Measurements from ENCODE around the gene MCAM.

The MCAM gene

GRCh38 chr11:119305556-119306372, 11.2 kb downstream of the MCAM start:
- no peak for DNase-seq

- no peak for DNase-seq
Measured at GRCh38 chr11:119303227-119303718, 13.7 kb downstream of the MCAM start.

DNA sequence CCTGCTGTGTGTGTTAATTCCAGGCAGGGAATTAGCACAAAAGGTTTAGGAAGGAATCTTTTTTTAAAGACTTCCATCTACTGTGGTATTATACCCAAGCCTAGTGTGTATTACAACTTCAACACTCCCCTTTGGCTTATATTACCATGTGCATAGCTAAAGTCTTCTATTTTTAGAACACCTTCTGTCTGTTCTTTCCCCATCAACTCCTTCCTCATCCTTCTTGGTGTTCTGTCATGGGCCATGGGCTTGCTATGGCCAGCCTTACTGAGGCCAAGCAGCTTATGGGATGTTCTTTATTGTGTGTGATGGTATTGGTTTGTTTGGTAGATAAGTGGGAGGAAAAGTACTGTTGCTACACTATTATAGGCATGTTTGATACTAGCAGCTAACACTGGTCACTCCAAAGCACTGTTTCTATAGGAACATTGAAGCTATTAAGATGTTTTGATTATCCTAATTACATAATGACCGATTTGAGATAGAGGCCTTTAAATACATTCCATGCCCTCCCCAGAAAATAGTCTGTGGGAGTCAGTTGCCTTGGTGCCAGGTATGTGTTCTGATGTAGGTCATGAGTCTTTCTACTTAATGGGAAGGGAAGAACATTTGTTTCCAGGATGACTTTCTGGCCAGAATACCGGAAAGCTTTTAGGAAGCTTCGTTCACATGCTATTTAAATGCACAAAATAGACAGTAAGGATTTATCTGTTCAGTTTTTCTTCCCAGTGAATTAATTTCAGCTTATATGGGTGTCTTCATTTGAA, 16.5 kb downstream of the MCAM start:
- no peak for DNase-seq

DNA sequence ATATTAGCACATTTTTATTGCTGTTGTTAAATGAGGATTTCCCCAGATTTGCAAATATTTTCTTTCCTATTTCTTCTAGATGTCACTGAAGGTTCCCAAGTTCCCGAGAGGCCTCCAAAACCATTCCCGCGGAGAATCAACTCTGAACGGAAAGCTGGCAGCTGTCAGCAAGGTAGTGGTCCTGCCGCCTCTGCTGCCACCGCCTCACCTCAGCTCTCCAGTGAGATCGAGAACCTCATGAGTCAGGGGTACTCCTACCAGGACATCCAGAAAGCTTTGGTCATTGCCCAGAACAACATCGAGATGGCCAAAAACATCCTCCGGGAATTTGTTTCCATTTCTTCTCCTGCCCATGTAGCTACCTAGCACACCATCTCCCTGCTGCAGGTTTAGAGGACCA, 17.5 kb downstream of the MCAM start:
- DNase-seq: no peak

DNA sequence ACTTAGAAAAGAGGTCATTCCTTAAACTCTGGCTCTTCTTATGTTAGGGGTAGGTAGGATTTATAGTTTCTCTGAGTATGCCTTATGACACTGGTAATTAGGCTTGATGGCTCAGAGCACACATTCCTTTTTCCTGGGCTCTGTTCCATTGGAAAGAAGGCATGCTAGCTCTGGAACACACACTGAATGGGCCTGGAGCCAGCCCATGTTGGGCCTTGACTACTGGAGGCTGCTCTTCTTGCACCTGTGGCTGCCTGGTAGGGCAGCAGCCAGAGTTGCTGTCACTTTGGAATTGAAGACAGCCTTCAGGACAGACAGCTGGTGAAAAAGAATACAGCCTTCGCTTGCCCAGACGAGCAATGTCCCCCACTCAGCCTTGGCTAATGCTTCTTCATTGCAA, 18.2 kb downstream of the MCAM start:
- peak; percentile 73 for DNase-seq

DNA sequence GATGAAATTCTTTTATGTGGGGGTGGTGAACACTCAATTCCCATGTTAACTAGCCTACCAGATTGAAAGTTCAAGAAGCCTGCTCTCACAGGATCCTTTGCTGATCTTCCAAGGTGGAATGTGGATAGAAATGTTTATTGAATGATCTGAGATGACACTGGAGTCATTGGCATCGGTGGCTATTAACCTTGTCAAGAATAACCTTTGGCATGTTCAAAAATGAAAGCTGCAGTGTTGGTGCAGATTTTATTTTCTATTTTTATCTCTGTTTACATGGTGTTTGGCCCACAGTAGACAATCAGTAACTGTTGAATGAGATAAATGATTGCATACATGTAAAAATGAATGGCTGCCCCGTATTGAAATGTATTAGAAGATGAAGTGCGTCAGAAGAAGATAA, 19.0 kb downstream of the MCAM start:
- DNase-seq: no peak

DNA sequence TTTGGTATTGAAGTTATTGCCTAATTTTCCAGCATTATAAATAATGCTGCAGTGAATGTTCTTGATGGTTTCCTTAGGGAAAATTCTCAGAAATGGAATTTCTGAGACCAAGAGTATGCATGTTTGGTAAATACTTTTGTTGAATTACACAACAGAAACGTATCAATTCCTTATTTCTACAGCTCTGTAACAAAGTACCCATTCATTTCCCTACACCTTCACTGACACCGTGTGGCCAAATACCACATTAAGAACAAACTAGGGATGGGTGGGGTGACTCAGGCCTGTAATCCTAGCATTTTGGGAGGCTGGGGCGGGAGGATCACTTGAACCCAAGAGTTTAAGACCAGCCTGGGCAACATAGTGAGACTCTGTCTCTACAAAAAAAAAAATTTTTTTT, 21.8 kb downstream of the MCAM start:
- DNase-seq: no peak

DNA sequence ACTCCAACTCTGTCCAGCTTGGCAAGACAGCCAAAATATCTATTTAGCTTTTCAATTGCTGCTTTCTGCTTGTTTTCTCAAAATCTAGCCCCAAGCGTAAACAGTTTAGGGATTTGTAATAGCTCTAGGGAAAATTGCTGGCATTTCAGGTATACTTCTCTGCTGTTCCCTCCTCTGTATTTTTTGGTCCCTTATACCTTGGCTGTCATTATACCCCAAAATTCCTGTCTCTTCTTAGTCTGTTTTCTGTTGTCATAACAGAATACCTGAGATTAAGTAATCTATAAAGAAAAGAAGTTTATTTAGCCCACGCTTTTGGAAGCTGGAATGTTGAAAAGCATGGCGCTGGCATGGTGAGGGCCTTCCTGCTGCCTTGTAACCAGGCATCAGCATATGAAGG, 23.5 kb downstream of the MCAM start:
- DNase-seq: no peak

DNA sequence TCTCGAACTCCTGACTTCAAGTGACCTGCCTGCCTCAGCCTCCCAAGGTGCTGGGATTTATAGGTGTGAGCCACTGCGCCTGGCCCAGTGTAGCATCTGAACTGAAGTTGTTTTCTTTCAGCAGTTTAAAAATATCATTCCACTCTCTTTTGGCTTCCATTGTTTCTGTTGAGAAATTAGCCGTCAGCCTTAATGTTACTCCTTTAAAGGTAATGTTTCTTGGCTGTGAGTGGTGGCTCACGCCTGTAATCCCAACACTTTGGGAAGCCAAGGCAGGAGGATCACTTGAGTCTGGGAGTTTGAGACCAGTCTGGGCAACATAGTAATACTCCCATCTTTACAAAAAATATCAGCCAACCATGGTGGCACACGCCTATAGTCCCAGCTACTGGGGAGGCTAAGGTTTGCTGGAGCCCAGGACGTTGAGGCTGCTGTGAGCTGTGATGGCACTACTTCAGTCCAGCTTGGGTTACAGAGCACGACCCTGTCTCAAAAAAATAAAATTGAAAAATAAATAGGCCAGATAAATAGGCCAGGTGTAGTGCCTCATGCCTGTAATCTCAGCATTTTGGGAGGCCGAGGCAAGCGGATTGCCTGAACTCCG, 25.9 kb downstream of the MCAM start:
- DNase-seq: no peak

DNA sequence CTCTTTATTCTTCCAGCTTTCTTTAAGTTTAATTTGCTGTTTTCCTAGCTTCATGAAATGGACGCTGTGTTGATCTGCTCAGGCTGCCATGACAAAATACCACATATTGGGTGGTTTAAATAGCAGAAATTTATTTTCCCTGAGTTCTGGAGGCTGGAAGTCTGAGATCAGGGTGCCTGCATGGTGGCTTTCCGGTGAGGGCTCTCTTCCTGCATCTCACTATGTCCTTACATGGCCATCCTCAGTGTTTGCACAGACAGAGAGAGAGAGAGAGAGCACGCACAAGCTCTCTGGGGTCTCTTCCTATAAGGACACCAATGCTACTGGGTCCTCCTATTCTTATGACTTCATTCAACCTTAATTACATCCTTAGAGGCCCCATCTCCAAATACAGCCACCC, 28.7 kb downstream of the MCAM start:
- DNase-seq: no peak

DNA sequence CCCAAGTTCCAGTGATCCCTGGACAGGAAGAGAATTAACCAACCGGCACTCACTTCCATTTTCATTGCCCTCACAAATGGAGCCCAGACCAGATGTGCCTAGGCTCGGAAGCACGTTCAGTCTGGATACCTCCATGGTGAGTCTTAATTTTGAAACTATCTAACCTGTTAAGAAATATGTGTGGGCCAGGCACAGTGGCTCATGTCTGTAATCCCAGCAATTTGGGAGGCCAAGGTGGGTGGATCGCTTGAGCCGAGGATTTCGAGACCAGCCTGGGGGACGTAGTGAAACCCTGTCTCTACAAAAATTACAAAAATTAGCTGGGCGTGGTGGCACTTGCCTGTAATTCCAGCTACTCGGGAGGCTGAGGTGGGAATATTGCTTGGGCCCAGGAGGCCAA, 31.5 kb downstream of the MCAM start:
- no peak for DNase-seq

- DNase-seq: no peak
Measured at GRCh38 chr11:119284344-119285157, 32.4 kb downstream of the MCAM start.

GRCh38 chr11:119282495-119282894, 34.4 kb downstream of the MCAM start:
- no peak for DNase-seq

GRCh38 chr11:119277660-119278059, 39.3 kb downstream of the MCAM start:
- no peak for DNase-seq

DNA sequence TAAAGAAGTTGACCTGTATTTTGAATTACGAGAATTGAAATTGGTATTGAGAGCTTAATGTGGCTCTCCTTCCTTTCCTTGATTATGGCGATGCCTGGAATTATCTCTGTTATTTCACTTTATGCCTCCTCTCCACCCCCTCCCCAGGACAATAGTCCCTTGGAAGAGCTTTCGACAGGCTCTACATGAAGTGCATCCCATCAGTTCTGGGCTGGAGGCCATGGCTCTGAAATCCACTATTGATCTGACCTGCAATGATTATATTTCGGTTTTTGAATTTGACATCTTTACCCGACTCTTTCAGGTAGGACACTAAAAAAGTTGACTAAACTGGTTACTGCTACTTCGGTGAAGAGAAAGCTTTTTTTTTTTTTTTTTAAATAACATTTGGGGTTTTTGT, 43.2 kb downstream of the MCAM start:
- DNase-seq: no peak

- no peak for DNase-seq
Measured at GRCh38 chr11:119267645-119268044, 49.3 kb downstream of the MCAM start.

GRCh38 chr11:119266517-119267255, 50.2 kb downstream of the MCAM start:
- no peak for DNase-seq

DNA sequence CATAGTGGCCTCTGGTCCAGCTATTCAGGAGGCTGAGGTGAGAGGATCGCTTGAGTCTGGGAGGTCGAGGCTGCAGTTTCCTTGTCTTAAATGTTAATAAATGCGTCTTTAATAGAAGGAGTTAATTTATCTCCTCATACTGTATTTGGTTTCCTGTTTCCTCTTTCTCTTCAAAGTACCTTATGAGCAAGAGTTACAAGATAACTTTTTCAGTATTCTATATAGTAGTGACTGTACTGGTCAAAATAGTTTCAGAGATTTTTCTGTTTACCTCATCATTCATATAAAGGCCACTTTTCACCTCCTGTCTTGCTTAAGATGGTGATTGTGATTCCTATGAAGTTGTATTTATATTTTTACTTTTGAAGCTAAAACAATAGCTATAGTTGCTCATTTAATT, 50.9 kb downstream of the MCAM start:
- no peak for DNase-seq

DNA sequence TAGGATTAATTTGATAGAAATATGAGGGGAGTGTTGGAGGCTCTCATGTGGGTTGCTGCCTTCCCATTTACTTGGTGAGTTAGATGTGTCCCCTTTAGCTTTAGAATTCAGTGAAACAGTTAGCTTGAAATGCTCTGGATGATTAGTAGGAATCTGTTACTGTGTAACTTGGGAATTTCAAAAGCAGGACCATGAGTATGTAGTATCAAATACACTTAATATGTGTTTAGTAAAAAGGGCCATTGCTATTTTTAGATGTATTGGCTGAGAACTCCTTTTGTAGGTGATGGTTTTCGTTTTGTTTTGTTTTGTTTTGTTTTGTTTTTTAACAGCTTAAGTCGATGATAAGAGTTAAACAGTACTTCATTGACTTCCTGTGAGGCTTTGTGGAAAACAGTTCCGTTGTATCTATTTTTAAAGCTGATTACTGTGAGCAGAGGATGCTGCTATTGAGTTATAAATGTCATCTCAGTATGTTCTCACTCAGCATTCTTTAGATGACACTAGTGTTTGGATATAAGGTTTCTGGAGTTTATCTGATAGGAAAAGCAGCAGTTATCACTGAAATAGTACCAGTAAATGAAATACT, 53.5 kb downstream of the MCAM start:
- DNase-seq: no peak

DNA sequence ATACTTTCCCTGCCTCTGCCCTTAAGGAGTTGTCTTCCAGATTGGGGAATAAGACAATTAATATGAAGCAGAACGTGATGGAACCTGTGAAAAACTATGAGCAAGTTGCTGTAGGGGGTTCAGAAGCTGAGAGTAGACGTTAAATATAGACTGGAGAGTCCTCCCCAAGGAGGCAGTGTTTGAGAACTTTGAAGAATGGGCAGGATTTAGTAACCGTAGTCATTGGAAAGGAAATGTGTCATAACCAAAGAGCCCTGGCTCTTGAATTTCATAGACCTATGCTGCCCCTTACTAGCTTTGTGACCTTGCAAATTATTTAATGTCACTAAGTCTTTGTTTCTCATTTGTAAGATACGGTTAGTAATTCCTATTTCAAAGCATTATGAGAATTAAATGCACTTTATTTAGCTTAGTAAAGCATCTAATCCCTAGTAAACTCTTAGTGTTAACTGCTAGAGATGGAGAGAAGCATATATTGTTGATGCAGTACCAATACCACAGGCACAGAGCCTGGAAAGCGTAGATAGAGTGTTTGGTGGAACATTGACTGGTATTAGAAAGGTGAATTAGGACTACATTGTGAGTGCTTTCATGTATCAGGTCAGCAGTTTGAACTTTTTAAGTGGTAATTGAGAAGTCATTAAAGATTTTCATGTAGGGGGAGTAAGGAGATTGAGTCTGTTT, 54.1 kb downstream of the MCAM start:
- DNase-seq: no peak

DNA sequence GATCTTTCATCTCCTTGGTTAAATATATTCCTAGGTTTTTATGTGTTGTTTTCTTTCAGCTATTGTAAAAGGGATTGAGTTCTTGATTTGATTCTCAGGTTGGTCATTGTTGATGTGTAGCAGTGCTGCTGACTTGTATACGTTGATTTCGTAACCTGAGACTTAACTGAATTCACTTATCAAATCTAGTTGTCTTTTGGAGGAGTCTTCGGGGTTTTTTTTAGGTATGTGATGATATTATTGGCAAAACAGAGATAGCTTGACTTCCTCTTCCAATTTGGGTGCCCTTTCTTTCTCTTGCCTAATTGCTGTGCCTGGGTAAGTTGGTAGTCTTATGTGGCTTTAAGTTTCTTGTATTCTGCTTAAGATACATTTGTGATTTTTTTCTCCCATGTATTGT, 57.9 kb downstream of the MCAM start:
- no peak for DNase-seq
